Keratinocyte (primary cell): ENCODE data around the gene SHOC1. TPM values are rescaled to one million over a fixed set of nuclear protein-coding genes. Genes with fewer than 3 reads are reported as not detected.

Source experiments
- DNase-seq: peaks from one replicate; pipeline ENCODE4 v3.0.0-alpha.2; 2011; ENCODE audit warnings: low read depth, missing footprints, low spot score
- FAIRE-seq: peaks from 2 replicates; lab custom pipeline; 2011; peaks lifted over from hg19 to GRCh38; lab: Jason Lieb, UNC
- H2AFZ ChIP-seq: 2 replicates; pipeline ENCODE4 v1.6.0; 2012; ENCODE audit warnings: low read length, control low read depth, inconsistent platforms; ENCODE audit not compliant: control insufficient read depth
- H3K27ac ChIP-seq: 2 replicates; pipeline ENCODE4 v1.5.1; 2011; ENCODE audit warnings: low read length; ENCODE audit not compliant: control insufficient read depth, insufficient read depth
- H3K27me3 ChIP-seq: 3 replicates; pipeline ENCODE4 v1.6.0; 2011; ENCODE audit warnings: low read length; ENCODE audit not compliant: control insufficient read depth, insufficient read depth; ENCODE audit errors: extremely low read depth
- H3K36me3 ChIP-seq, 2 experiments: 2 replicates in 1 of 2; 3 replicates in 1 of 2; pipeline ENCODE4 v1.5.1; 2011; ENCODE audit warnings: low read length in 2 of 2, mild to moderate bottlenecking in 1 of 2; ENCODE audit not compliant: control insufficient read depth in 2 of 2, insufficient read depth in 2 of 2; ENCODE audit errors: extremely low read depth in 1 of 2
- H3K4me1 ChIP-seq: 3 replicates; pipeline ENCODE4 v1.5.1; 2011; ENCODE audit warnings: low read length; ENCODE audit not compliant: control insufficient read depth, insufficient read depth; ENCODE audit errors: extremely low read depth
- H3K4me2 ChIP-seq: 3 replicates; pipeline ENCODE4 v1.6.0; 2011; ENCODE audit warnings: low read depth, low read length; ENCODE audit not compliant: control insufficient read depth, insufficient read depth; ENCODE audit errors: extremely low read depth
- H3K4me3 ChIP-seq, 3 experiments: fragments of 200-600 bp in 1 of 3; sonication (generic) in 1 of 3; 2 replicates in 2 of 3; 3 replicates in 1 of 3; pipeline ENCODE4 v1.5.1; 2011 to 2016; ENCODE audit warnings: low read length in 3 of 3, mild to moderate bottlenecking in 3 of 3, control low read depth in 2 of 3, inconsistent platforms in 1 of 3, low read depth in 1 of 3, mixed read lengths in 1 of 3, mixed run types in 1 of 3, moderate library complexity in 1 of 3; ENCODE audit not compliant: control insufficient read depth in 2 of 3, insufficient read depth in 2 of 3; ENCODE audit errors: extremely low read depth in 1 of 3
- H3K79me2 ChIP-seq: 2 replicates; pipeline ENCODE4 v1.6.0; 2012; ENCODE audit warnings: low read length; ENCODE audit not compliant: control insufficient read depth, insufficient read depth
- H3K9ac ChIP-seq: 3 replicates; pipeline ENCODE4 v1.6.0; 2011; ENCODE audit warnings: low read length; ENCODE audit not compliant: control insufficient read depth, insufficient read depth; ENCODE audit errors: extremely low read depth
- H3K9me1 ChIP-seq: 3 replicates; pipeline ENCODE4 v1.6.0; 2011; ENCODE audit warnings: low read length; ENCODE audit not compliant: control insufficient read depth, insufficient read depth; ENCODE audit errors: extremely low read depth
- H3K9me3 ChIP-seq: 2 replicates; pipeline ENCODE4 v1.5.1; 2012; ENCODE audit warnings: low read depth, low read length; ENCODE audit not compliant: control insufficient read depth
- H4K20me1 ChIP-seq: 3 replicates; pipeline ENCODE4 v1.6.0; 2011; ENCODE audit warnings: low read length; ENCODE audit not compliant: control insufficient read depth, insufficient read depth; ENCODE audit errors: extremely low read depth
- CTCF ChIP-seq, 3 experiments: IDR thresholded peaks in 1 of 3; conservative IDR thresholded peaks in 1 of 3; optimal IDR thresholded peaks in 1 of 3; 2 replicates in 2 of 3; 3 replicates in 1 of 3; pipeline versions ENCODE3 to v1.5.1; 2011; ENCODE audit warnings: low read length in 3 of 3, mild to moderate bottlenecking in 3 of 3, moderate library complexity in 2 of 3, control low read depth in 1 of 3, inconsistent platforms in 1 of 3; ENCODE audit not compliant: insufficient read depth in 2 of 3; ENCODE audit errors: extremely low read depth in 1 of 3
- EZH2 ChIP-seq: IDR thresholded peaks from one replicate; pipeline ENCODE4 v1.6.1; 2012; ENCODE audit warnings: inconsistent platforms, mild to moderate bottlenecking, low read length, moderate library complexity
- dilution Hi-C: fragments of 300-500 bp; cut with MboI; formaldehyde crosslinking; loops from one replicate; pipeline ENCODE4 v1.7.0; 2020; ENCODE audit warnings: low sequenced_read_pairs; ENCODE audit not compliant: extremely low pct_ligation_motif_present
- polyA plus RNA-seq, 5 experiments: library from polyadenylated mRNA; depleted of rRNA in 3 of 5; stranded (reverse) in 3 of 5; stranded (forward) in 1 of 5; unstranded in 1 of 5; fragments of >200 nt; gene quantifications; 1 replicate in 1 of 5; 2 replicates in 3 of 5; 3 replicates in 1 of 5; pipeline versions ENCODE4 v1.2.1 to v1.2.3, GENCODE V29; 2011 to 2012; ENCODE audit warnings: missing spikeins in 2 of 5, low read depth in 1 of 5, low replicate concordance in 1 of 5

The SHOC1 gene
- polyA plus RNA-seq, 1 donor (not counting 4 experiments of a cell fraction or from before 2014, with no cell fraction given), result 0.03 TPM

GRCh38 chr9:111819360-111819759, 24.6 kb upstream of the SHOC1 start:
- Histone ChIP-seq H3K9ac (no peak overlapping the region), H3K9me1 (no peaks in the 10 kb centered on the region), H3K79me2 (no peaks in the 10 kb centered on the region), H3K4me3 (no peak overlapping the region), H3K36me3 (no peaks in the 10 kb centered on the region), H3K4me1 (no peaks in the 10 kb centered on the region), H3K4me2 (no peak overlapping the region), H2AFZ (no peak overlapping the region), H3K27ac (no peak overlapping the region), H4K20me1 (no peaks in the 10 kb centered on the region), H3K9me3 (no peaks in the 10 kb centered on the region), H3K27me3 (no peaks in the 10 kb centered on the region)
- TF ChIP-seq CTCF (optimal IDR thresholded peaks at IDR 0.05 in 1 of 3, IDR thresholded peaks at IDR 0.05 in 1 of 3, conservative IDR thresholded peaks at IDR 0.05 in 1 of 3; ENCODE audit: extremely low read depth in 1 of 3, insufficient read depth in 2 of 3, low read length in 3 of 3) (no peak), EZH2 (no peak)
- dilution Hi-C loops, result no loop called here
- DNase-seq (no peak), FAIRE-seq (peak; percentile 63)

- no peaks in the 10 kb centered on the region for H4K20me1 ChIP-seq
- H3K27ac ChIP-seq, result no peak overlapping the region
- H3K79me2 ChIP-seq, result no peaks in the 10 kb centered on the region
- DNase-seq (no peak), FAIRE-seq (no peak)
- no peak overlapping the region for H3K4me3 ChIP-seq
- H3K9me3 ChIP-seq, result no peaks in the 10 kb centered on the region
- no peak overlapping the region for H3K4me2 ChIP-seq
- no peaks in the 10 kb centered on the region for H3K4me1 ChIP-seq
- no peak overlapping the region for H3K9ac ChIP-seq
- no peak for TF ChIP-seq CTCF (optimal IDR thresholded peaks at IDR 0.05 in 1 of 3, IDR thresholded peaks at IDR 0.05 in 1 of 3, conservative IDR thresholded peaks at IDR 0.05 in 1 of 3; ENCODE audit: extremely low read depth in 1 of 3, insufficient read depth in 2 of 3, low read length in 3 of 3)
- H3K9me1 ChIP-seq, result no peaks in the 10 kb centered on the region
- H3K36me3 ChIP-seq, result no peaks in the 10 kb centered on the region
- H2AFZ ChIP-seq, result no peak overlapping the region
- dilution Hi-C loops, result no loop called here
- no peaks in the 10 kb centered on the region for H3K27me3 ChIP-seq
Measured at GRCh38 chr9:111815285-111816070, 20.7 kb upstream of the SHOC1 start.
